RWPE2 (cell line): ENCODE data around the gene NRP2.

ENCODE experiments used
- ATAC-seq: fragments of 200-7000 bp; cut with Tn5 transposase; 3 replicates; pipeline ENCODE4 v1.9.1; 2021; ENCODE audit warnings: low read depth
- DNase-seq: peaks from one replicate; pipeline ENCODE4 v3.0.0-alpha.2; 2020; ENCODE audit warnings: low spot score
- H3K27ac ChIP-seq: fragments of 450-650 bp; 2 replicates; pipeline ENCODE4 v1.5.1; 2017; ENCODE audit warnings: mild to moderate bottlenecking; ENCODE audit not compliant: poor library complexity, severe bottlenecking
- H3K27me3 ChIP-seq: fragments of 250-450 bp; sonication (Bioruptor Pico); 2 replicates; pipeline ENCODE4 v1.5.1; 2021; ENCODE audit warnings: mild to moderate bottlenecking, moderate library complexity; ENCODE audit not compliant: insufficient read depth, poor library complexity, severe bottlenecking
- H3K36me3 ChIP-seq: fragments of 250-450 bp; sonication (Bioruptor Pico); 2 replicates; pipeline ENCODE4 v1.5.1; 2020; ENCODE audit warnings: low read depth, mild to moderate bottlenecking, moderate library complexity
- H3K4me1 ChIP-seq: fragments of 250-450 bp; sonication (Bioruptor Pico); 2 replicates; pipeline ENCODE4 v1.5.1; 2021; ENCODE audit warnings: mild to moderate bottlenecking, moderate library complexity; ENCODE audit not compliant: insufficient read depth, poor library complexity, severe bottlenecking
- H3K4me3 ChIP-seq: fragments of 250-450 bp; sonication (Bioruptor Pico); 2 replicates; pipeline ENCODE4 v1.5.1; 2021; ENCODE audit warnings: mild to moderate bottlenecking, moderate library complexity; ENCODE audit not compliant: severe bottlenecking
- H3K9me3 ChIP-seq: fragments of 250-450 bp; sonication (Bioruptor Pico); 2 replicates; pipeline ENCODE4 v1.5.1; 2021; ENCODE audit warnings: mild to moderate bottlenecking, moderate library complexity; ENCODE audit not compliant: severe bottlenecking
- CTCF ChIP-seq: fragments of 450-650 bp; IDR thresholded peaks from one replicate; pipeline ENCODE4 v1.5.1; 2017; ENCODE audit warnings: mild to moderate bottlenecking, moderate library complexity; ENCODE audit not compliant: poor library complexity, severe bottlenecking

Gene NRP2

DNA sequence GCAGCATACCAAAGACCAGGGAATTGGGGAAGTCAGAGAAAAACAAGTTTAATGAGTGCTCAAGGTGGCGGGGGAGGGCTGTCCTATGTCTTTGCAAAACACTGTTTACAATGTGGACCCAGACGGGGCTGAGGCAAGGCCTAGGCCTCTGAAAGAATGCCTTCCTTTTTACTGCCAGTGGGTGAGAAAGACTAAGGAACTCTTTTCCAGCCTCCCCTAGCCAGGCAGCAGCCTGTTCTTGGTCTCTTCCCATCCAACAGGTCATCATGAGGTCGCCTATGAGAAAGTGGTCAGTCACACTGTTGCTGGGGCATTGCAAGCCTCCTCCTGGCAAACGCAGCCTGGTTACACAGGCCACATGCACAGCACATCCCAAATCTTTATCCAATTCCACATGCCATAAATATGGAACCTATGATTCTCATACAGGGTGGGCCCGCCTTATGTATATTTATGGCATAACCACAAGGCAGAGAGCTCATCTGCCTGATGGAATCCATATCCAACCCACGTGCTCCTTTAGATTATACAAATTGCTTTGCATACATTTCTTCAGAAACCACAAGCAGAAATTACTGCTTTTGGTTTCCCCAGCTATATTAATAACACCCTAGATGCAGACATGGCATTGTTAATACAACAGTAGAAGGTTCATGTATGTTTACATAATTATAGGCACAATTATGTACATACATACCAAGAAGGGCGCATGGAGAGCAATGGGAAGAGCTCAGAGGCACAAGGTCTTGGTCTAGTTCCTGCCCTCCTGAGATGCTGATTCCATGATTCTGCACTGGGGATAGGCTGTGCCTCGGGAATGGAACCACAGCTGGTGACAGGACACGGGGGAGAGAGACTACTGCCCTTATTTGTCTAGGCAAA, 48.6 kb downstream of the NRP2 start:
- ATAC-seq (no peak), DNase-seq (no peak)
- H3K27me3 ChIP-seq, result no peaks in the 10 kb centered on the region
- no peak overlapping the region for H3K4me3 ChIP-seq
- peaks cover 14% of the 10 kb centered on the region for H3K36me3 ChIP-seq
- no peak for TF ChIP-seq CTCF
- H3K9me3 ChIP-seq, result no peaks in the 10 kb centered on the region
- H3K4me1 ChIP-seq, result peaks cover 5% of the 10 kb centered on the region
- no peak overlapping the region for H3K27ac ChIP-seq

GRCh38 chr2:205731583-205731981, 49.3 kb downstream of the NRP2 start:
- Histone ChIP-seq H3K4me3 (no peak overlapping the region), H3K4me1 (peaks cover 5% of the 10 kb centered on the region), H3K27me3 (no peaks in the 10 kb centered on the region), H3K36me3 (peaks cover 14% of the 10 kb centered on the region), H3K9me3 (no peaks in the 10 kb centered on the region), H3K27ac (no peak overlapping the region)
- no peak for DNase-seq
- ATAC-seq, result no peak
- no peak for TF ChIP-seq CTCF

DNA sequence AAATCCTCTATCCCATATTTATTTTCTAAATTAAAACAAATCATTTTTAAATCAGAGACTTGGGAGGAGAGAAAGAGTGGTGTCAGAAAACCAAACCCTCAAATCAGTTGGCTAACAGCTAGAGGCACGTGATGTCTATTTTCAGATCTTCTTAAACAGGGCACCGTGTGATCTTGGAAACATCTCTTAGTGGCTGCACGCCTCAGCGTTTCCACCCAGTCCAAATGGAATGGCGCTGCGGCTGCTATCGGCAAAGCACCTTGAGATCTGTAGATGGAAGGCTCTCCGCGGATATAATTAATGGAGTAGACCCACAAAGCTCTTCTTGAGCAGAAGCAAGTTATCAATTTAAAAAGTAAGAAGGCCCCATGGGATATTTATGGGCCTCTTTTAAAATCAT, 50.0 kb downstream of the NRP2 start:
- no peak overlapping the region for H3K27ac ChIP-seq

DNA sequence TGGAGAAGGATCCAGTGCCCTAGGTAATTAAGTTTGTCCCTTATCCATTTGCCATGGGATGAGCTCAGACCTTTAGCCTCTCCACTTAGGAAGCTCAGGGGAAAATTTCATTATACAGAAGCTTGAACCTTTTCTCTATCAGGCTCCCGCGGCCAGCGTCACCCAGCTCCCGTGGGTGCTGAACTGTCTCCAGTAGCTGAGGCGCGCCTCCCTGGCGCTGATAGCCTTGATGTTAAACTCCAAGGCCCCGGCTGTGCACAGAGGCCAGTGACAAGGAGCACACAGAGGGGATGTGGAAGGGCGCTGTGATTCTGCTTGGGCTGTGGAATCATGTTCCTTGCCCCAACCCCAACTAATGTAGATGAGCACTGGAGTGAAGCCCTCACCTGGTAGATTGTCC, 50.8 kb downstream of the NRP2 start:
- no peaks in the 10 kb centered on the region for H3K9me3 ChIP-seq

More for the DNA sequence above, 50.0 kb downstream of the NRP2 start:
- H3K9me3 ChIP-seq, result no peaks in the 10 kb centered on the region
- no peaks in the 10 kb centered on the region for H3K27me3 ChIP-seq
- ATAC-seq (no peak), DNase-seq (no peak)
- no peak for TF ChIP-seq CTCF
- H3K4me1 ChIP-seq, result peaks cover 5% of the 10 kb centered on the region
- H3K4me3 ChIP-seq, result no peak overlapping the region
- peaks cover 14% of the 10 kb centered on the region for H3K36me3 ChIP-seq

More for the DNA sequence above, 50.8 kb downstream of the NRP2 start:
- DNase-seq, result no peak
- Histone ChIP-seq H3K27ac (no peak overlapping the region), H3K4me1 (peaks cover 5% of the 10 kb centered on the region), H3K27me3 (no peaks in the 10 kb centered on the region), H3K4me3 (no peak overlapping the region), H3K36me3 (peaks cover 10% of the 10 kb centered on the region)
- no peak for ATAC-seq
- no peak for TF ChIP-seq CTCF
